Measurements from ENCODE around the gene CNN2.

The CNN2 gene

DNA sequence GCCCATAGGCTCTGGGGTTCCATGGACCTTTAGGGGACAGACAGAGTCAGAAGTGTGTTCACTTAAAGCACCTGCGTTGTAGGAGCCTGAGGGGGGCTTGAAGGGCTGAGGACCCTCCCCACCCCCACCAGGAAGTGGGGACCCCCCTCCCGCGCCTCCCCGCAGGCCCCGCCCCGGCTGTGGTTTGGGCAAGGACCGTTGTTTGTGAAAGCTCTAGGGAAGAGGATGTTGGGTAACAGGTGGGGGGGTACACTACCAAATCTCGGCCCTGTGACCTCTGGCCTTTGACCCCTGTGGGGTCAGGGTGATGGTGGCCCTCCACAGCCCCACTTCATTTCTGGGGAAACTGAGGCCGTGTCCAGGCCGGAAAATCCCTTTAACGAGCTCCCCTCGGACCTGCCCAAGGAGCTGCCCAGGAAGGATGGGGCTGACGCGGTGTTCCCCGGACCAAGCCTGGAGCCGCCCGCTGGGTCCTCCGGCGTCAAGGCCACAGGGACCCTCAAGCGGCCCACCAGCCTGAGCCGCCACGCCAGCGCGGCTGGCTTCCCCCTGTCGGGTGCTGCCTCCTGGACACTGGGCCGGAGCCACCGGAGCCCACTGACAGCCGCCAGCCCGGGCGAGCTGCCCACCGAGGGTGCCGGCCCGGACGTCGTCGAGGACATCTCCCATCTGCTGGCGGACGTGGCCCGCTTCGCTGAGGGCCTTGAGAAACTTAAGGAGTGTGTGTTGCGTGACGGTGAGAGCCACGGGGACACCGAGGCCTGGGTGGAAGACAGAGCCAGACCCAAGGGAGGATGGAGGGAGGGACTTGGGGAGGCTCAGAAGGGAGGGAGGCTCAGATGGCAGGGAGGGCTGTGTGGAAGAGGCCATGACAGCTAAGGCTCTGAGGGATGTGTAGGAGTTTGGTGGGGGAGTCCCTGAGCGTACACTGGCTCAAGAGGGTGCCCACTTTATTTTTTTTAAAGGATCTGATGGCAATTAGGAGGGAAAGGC, 41.9 kb downstream of the CNN2 start:
- peak in 3 of 4 experiments; percentile 24 to 76 (median 67) for DNase-seq

DNA sequence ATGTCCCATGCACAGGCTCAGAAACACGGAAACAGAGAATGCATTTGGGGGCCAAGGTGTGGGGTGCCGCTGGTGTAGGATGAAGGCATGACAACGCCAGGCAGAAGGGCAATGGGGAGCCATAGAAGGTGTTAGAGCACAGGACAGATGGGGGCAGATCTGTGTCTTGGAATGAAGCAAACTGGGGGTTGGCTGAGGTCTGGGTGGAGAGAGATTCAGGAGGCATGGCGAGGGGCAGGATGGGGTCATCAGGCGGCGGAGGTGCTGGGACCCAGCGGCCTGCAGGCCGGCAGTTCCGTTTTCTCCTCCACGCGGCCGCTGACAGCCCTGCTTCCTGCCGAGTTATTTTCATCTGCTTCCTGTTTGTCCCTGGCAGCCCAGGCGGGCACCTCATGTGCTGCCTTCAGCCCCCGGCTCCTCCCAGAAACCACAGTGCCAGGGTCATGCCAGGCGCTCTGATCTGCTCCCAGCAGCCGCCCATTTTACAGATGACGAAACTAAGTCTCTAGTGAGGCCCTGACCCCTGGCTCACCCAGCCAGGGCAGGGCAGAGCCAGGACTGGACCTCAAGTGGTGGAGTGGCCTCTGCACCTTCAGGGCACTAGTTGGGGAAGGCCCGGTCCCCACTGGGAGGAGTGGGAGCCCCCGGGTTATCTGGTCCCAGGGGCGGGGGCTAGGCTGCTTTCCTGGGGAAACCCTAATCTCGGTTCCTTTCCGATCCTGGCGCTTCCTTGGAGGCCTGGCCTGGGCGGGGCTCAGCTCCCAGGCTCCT, 42.8 kb downstream of the CNN2 start:
- DNase-seq, result peak in 2 of 4 experiments; percentile 56 to 72

DNA sequence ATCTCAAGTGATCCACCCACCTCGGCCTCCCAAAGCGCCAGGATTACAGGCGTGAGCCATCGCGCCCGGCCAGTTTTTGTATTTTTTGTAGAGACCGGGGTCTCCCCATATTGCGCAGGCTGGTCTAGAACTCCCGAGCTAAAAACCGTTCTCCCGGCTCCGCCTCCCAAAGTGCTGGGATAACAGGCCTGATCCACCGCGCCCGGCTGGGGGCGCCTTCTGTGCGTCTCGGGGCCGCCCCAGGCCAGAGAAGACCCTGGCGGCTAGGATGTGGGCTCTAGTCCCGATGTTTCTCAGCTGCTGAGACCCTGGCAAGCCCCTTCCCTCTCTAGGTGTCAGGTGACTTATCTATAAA, 44.1 kb downstream of the CNN2 start:
- DNase-seq, result no peak

DNA sequence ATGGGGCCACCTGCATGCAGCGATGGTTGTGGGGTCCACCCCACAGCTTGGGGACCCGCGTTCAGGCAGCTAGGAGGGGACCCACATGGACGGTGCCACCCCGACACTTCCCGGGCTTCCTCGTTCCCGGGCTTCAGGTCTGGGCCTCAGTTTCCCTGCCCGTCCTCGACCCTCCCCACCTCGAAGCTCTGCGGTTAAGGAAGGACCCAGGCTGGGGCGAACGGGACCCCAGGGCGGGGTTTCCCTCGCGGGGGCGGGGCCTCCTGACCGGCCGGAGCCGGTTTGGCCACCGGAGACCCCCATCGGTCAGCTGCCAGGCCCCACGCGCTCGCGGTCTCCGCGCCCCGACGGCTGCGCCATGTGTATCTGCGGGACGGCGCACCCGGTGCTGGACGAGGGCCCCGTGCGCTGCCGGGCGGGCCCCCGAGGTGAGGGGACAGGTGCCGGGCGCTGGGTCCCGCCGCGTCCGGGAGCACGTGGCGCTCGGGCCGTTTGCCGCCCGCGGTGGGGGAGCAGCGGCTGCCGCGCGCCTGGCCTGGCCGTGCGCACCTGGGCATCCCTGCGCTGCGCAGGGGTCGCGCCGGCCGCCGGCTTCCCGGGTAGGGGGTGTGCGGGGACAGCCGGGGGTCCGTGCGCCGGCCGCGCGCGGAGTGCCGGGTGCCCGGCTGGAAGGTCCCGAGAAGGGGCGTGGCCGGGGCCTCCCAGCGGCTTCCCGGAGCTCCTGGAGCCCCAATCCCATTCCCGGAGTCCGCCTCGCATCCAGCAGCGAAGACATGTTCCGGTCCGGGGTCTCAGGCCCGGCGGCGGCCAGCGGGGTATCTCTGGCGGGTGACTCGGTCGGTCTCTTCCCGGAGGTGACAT, 44.8 kb downstream of the CNN2 start:
- no peak for DNase-seq

DNA sequence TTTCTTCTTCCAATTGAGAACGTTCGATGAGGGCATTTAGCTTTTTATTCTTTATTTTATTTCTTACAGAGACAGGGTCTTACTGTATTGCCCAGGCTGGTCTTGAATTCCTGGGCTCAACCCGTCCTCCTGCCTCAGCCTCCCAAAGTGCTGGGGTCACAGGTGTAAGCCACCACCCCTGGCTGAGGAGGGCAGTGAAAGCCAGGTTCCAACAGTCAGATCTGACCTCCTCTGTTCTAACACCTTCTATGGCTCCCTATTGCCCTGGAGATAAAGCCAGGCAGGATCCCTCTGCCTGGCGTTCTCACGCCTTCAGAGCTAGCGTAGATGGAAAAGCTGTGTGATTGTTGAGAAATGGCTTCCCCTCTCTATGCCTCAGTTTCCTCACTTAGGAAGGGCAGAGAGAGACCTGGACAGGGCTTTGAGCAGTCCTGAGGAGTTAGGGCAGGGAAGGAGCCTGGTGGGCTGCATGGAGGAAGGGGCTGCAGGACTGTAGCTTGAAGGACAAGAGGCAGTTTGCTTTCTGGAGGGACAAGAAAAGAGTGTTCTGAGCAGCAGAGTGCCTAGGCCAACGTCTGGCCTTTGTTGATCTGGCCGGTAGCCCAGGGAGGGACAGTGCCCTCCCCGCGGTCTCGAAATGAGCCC, 46.1 kb downstream of the CNN2 start:
- DNase-seq, result no peak

DNA sequence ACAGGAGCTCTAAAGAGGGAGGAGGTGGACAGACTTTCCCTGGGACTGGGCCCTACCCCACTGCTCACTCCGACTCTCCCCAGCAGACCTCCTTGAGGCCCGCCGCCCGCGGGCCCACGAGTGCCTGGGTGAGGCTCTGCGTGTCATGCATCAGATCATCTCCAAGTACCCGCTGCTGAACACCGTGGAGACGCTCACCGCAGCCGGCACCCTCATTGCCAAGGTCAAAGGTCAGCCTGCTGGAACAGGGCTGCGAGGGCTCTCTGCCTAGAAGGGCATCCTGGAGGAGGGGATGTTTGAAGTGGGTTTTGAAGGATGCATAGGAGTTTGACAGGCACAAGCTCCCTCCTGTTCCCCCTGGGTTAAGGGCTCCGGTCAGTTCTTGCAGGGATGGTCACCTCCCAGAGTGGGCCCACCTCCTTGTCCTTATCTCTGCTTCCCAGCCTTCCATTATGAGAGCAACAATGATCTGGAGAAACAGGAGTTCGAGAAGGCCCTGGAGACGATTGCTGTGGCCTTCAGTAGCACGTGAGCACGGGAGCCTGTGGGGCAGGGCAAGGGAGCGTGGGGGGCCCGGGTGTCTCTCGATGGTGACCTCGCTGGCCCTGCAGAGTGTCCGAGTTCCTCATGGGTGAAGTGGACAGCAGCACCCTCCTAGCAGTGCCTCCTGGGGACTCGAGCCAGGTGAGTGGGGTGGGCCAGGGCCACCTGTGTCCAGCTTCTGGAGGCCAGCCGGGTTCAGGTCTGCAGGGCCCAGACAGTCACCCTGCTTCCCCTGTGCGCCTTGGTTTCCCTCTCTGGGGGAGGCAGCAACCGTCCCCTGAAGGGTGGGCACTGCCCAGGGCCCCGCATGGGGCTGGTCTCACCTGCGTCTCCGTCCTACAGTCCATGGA, 46.9 kb downstream of the CNN2 start:
- no peak for DNase-seq

DNA sequence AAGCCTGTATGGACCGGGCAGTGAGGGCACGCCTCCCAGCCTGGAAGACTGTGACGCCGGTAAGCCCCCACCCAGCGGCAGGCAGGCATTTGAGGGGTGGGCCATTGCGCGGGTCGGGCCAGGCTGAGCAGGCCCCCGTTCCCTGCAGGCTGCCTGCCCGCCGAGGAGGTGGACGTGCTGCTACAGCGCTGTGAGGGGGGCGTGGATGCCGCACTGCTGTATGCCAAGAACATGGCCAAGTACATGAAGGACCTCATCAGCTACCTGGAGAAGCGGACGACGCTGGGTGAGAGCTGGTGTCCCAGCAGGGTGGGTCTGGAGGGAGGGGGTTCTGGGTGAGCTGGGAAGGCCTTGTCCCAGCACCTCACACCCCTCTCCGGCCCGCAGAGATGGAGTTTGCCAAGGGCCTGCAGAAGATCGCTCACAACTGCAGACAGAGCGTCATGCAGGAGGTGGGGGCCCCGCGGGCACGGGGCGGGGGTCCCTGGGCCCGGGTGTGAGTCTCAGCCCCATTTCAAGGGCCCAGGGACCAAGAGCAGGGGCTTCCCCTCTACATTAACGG, 47.6 kb downstream of the CNN2 start:
- DNase-seq, result no peak

DNA sequence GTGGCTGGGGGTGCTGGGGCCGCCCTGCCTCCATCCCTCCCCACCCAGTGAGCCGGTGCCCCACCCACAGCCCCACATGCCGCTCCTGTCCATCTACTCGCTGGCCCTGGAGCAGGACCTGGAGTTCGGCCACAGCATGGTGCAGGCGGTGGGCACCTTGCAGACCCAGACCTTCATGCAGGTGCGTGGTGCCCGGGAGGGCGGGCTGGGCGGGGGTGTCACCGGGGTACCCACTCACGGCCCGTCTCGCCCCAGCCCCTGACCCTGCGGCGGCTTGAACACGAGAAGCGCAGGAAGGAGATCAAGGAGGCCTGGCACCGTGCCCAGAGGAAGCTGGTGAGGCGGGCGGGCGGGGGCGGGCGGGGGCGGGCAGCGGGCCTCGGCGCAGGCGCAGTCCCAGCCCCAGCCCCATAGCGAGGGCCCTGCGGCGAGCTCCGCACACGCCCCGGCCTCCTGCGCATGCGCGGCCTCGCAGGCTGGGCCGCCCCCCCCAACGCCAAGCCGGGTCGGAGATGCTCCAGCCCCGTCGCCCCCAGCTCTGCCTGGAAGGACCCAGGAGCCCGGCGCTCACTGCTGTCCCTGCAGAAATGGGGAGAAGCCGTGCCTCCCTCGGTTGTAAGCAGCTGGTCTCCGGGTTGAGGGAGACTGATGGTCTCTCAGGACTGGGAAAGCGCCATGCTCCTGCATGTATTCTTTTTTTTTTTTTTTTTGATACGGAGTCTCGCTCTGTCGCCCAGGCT, 48.3 kb downstream of the CNN2 start:
- DNase-seq, result peak; percentile 79 to 97 (median 89)

DNA sequence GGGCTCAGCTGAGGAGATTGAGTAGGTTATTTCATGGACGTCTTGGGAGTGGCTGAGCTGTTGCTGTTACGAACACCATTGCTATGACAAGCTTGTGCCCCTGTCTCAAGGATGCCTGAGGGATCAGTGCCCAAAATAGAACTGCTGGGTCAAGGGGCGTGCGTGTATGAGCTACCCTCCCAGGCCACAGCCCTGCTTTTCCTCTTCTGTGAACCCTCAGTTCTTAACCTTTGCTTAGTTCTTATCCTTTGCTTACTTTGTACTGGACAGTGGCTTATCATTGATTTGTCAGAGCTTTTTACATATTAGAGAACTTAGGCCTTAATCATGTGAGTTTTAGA, 49.6 kb downstream of the CNN2 start:
- DNase-seq, result no peak

DNA sequence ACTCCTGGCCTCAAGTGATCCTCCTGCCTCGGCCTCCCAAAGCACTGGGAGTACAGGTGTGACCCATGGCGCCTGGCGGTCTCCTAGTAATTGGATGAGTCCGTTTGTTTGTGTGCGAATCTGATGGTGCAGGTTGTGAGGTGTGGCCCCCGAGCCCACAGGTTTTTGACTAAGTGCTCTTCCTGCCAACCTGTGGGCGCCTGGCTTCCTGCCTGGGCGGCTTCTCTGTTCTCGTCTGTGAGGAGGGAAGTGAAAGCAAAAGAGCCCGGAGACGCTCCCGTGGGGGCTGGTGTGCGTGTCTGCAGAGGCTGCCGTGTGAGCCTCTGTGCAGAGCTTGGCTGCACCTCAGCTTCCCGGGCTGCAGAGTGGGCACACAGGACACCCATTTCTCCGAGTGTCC, 50.5 kb downstream of the CNN2 start:
- peak; percentile 73 to 90 (median 81) for DNase-seq

DNA sequence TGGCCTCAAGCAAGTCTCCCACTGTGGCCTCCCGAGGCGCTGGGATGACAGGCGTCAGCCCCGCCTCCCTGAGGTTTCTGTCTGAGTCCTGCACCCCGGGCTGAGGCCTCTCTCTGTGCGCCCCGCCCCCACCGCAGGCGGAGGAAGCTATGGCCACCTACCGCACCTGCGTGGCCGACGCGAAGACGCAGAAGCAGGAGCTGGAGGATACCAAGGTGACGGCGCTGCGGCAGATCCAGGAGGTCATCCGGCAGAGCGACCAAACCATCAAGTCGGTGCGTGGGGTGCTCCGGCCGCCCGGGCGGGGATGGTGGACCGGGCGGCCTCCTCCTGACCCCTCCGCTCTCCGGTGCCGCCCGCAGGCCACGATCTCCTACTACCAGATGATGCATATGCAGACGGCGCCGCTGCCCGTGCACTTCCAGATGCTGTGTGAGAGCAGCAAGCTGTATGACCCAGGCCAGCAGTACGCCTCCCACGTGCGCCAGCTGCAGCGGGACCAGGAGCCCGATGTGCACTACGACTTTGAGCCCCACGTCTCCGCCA, 53.2 kb downstream of the CNN2 start:
- no peak for DNase-seq

DNA sequence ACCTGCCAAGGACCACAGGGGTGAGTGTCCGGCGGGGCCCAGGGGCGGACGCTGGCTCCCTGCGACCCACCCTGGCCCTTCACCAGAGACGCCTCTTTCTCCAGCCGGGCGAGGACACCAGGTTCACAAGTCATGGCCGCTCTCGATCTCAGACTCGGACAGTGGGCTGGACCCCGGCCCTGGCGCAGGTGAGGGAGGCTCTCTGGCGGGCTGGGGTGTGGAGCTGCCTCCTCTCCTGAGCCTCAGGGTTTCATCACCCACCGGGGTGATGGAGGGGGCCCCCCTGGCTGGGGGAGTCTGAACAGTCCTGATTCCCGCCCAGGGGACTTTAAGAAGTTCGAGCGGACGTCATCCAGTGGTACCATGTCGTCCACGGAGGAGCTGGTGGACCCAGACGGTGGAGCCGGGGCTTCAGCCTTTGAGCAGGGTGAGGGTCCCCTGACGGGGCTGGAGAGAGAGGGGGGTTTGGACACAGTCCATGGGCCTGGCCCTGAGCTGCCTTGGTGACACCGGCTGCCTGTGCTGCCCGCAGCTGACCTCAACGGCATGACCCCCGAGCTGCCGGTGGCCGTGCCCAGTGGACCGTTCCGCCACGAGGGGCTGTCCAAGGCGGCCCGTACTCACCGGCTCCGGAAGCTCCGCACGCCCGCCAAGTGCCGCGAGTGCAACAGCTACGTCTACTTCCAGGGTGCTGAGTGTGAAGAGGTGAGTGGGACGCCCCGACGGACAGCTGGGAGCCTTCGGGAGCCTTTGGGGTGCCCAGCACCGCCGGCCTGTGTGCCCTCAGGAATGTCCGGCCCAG, 54.2 kb downstream of the CNN2 start:
- DNase-seq, result no peak

DNA sequence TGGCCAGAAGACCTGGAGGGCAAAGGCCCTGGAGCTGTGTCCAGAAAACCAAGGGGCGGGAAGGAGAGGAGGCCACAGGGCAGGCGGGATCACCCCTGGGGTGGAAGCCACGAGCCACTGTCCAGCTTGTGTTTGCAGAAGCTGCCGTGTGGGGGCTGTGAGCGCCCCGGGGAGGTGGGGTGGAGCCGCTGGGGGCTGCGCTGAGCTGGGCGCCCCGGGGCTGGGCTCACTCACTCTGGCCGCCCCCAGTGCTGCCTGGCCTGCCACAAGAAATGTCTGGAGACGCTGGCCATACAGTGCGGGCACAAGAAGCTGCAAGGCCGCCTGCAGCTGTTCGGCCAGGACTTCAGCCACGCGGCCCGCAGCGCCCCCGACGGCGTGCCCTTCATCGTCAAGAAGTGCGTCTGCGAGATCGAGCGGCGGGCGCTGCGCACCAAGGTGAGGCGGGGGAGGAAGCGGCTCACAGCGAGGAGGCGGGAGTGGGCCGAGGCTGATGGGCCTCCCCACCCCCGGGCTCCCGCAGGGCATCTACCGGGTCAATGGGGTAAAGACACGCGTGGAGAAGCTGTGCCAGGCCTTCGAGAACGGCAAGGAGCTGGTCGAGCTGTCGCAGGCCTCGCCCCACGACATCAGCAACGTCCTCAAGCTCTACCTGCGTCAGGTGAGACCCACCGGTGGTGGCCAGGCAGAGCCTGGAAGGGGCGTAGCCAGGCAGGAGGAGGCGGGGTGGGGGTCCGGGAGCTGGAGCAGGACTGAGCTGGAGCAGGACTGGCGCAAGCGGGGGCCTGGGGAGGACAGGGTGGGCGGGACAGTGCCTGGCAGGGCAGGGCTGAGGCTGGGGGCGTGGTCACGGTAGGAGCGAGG, 55.1 kb downstream of the CNN2 start:
- no peak for DNase-seq

DNA sequence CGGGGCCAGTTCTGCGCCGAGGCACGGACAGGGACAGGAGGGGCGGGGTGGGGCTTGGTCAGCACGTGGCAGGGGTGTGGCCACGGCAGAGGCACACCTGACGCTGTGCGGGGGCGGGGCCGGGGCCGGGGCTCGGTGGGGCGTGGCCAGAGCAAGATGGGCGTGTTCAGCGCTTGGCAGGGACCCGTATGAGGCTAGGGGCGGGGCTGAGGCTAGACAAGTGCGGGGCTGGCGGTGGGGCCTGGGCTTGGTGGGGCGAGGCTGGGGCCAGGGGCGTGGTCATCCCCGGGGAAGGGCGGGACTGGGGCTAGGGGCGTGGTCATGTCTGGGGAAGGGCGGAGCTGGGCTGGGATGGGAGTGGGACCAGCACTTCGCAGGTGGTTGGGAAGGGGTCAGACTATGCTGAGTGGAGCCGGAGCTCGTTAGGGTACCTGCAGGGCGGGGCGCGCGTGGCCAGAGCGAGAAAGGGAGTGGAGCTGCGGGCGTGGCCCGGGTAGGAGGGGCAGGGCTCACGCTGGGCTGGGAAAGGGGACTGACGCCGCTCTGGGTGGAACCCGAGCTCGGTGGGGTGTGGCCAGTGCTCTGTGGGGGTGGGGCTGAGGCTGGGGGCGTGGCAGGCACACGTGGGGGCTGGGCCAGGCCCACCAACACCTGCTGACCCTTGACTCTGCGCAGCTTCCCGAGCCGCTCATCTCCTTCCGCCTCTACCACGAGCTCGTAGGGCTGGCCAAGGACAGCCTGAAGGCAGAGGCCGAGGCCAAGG, 55.9 kb downstream of the CNN2 start:
- peak; percentile 37 to 70 (median 53) for DNase-seq

DNA sequence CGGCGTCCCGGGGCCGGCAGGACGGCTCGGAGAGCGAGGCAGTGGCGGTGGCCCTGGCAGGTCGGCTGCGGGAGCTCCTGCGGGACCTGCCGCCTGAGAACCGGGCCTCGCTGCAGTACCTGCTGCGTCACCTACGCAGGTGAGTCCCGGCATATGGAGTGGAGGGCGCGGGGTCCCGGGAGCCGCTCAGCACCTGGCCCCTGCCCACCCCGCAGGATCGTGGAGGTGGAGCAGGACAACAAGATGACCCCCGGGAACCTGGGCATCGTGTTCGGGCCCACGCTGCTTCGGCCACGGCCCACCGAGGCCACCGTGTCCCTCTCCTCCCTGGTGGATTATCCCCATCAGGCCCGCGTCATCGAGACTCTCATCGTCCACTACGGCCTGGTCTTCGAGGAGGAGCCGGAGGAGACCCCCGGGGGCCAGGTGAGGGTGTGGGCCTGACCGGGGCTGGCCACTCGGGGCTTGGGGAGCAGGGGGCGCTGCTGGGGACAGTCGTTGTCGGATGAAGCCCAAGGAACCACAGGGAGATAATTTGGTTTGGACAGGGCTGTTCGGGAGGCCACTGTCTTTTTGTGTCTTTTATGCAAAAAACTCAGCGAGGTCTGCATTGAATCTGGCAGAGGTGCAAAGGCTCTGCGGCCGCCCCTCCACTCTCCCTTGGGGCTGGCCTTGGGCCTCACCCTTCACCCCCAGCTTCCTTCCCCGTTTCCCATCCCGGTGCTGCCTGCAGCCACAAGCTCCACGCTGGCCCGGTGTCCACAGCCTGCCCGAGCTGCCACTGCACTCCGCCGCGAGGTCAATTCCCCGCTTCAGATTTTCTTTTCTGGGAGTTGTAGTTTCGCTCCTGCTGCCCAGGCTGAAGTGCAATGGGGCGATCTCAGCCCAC, 56.8 kb downstream of the CNN2 start:
- DNase-seq, result no peak

Data from activated CD4-positive, CD25-positive, alpha-beta regulatory T cell (primary cell).